ENCODE measurements around the gene EFCC1.

EFCC1 gene

GRCh38 chr3:129014793-129015345, 13.8 kb downstream of the EFCC1 start:
- H3K4me3 ChIP-seq (ENCODE audit: low read length): no peak overlapping the region

DNA sequence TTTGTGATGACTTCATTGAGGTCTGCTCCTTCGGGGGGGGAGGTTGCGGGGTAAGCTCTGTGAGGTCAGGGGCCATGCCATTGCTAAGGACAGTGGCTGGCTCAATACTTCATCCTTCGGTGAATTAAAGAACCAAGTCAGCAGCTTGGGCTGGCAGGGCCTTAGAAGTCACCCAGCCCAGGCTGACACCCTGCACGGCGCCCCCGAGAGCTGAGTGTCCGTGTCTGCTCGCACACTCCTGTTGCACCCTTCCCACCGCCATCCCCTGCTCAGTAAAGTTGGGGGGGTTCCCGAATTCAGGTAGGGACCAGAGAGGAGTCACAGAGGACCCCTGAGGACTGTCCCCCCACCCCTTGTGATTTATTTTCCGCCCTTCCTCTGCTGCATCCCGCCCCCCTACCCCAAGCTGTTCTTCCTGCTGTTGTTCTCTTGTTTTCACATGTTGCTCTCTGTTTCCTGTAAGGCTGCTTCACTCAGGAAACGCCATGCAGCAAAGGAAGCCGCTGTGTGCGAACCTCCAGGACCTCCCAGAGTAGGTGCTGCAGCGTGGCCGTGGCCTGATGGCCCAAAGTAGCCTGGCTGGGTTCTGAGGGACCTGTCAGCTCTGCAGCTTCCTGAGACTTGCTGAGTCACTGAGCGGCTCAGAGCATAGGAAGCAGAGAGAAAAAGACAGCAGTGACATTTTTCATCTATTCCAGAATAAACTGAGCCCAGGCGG, 14.4 kb downstream of the EFCC1 start:
- TF ChIP-seq CTCF (conservative IDR thresholded peaks at IDR 0.05; ENCODE audit: low read length): no peak
- DNase-seq (ENCODE audit: low read depth): no peak
- H3K4me3 ChIP-seq (ENCODE audit: low read length): no peak overlapping the region

More at GRCh38 chr3:129014793-129015345, 13.8 kb downstream of the EFCC1 start:
- TF ChIP-seq CTCF (conservative IDR thresholded peaks at IDR 0.05; ENCODE audit: low read length): no peak
- DNase-seq (ENCODE audit: low read depth): no peak

- no peak for TF ChIP-seq CTCF (conservative IDR thresholded peaks at IDR 0.05; ENCODE audit: low read length)
- no peak overlapping the region for H3K4me3 ChIP-seq (ENCODE audit: low read length)
- no peak for DNase-seq (ENCODE audit: low read depth)
These were observed 15.2 kb downstream of the EFCC1 start for GRCh38 chr3:129016356-129016719.

DNA sequence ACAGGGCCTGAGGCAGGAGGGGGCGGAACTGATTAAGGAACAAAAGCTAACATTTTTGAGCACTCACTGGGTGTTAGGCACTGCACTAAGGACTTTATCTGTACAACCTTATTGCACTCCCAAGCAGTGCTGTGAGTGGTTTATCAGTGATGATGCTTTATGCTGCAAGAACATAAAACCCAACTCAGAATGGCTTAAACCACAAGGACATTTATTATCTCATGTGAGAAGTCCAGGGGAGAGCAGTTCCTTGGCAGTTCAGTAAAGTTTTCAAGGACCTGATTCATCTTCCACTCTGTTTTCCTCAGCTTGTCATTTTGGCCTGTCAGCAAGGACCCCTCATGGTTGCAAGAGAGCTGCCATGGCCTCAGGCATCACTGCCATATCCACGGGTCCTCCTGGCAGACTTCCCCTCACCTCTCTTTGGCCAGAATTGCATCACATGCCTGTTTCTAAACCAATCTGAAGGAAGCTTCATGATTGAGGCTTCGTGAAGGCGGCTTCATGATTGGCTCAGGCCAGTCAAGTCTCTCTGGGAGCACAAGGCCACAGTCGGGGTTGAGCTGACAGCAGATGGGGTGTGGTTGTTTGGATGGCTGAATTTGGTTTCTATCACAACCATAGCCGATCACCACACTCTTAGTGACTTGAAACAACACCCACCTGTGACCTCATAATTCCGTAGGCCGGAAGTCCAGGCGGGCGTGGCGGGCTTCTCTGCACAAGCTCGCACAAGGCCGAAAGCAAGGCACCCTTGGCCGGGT, 15.8 kb downstream of the EFCC1 start:
- TF ChIP-seq CTCF (conservative IDR thresholded peaks at IDR 0.05; ENCODE audit: low read length): no peak
- no peak overlapping the region for H3K4me3 ChIP-seq (ENCODE audit: low read length)
- DNase-seq (ENCODE audit: low read depth): no peak

GRCh38 chr3:129017484-129017899, 16.4 kb downstream of the EFCC1 start:
- TF ChIP-seq CTCF (conservative IDR thresholded peaks at IDR 0.05; ENCODE audit: low read length): no peak
- H3K4me3 ChIP-seq (ENCODE audit: low read length): no peak overlapping the region
- DNase-seq (ENCODE audit: low read depth): no peak

- H3K4me3 ChIP-seq (ENCODE audit: low read length): no peak overlapping the region
- TF ChIP-seq CTCF (conservative IDR thresholded peaks at IDR 0.05; ENCODE audit: low read length): no peak
- no peak for DNase-seq (ENCODE audit: low read depth)
These were observed 17.2 kb downstream of the EFCC1 start for GRCh38 chr3:129018271-129018670.
